Lower leg skin (tissue), 4 donors: ENCODE data around the gene XRRA1. TPM values are rescaled to one million over a fixed set of nuclear protein-coding genes. Genes with fewer than 3 reads are reported as not detected.
A peak's percentile ranks its signal among the peaks of the same experiment; 100 is the strongest.

Experiments used
- DNase-seq, 2 donors: peaks; one replicate each; pipeline ENCODE4 v3.0.0-alpha.2; 2019; ENCODE audit warnings: low spot score in 2 of 2
- H3K4me3 ChIP-seq: fragments of 200-600 bp; sonication (generic); 2 replicates; pipeline ENCODE4 v1.5.1; 2017; ENCODE audit warnings: mild to moderate bottlenecking, low read depth; ENCODE audit not compliant: poor library complexity, severe bottlenecking
- POLR2A ChIP-seq, 2 donors: fragments of 450-650 bp; IDR thresholded peaks; one replicate each; pipeline ENCODE4 v1.6.1; 2016 to 2017; ENCODE audit warnings: antibody characterized with exemption in 2 of 2, mild to moderate bottlenecking in 1 of 2, moderate library complexity in 1 of 2
- WGBS, 2 donors: methylation state at CpG; one replicate each; pipeline ENCODE4 v1.1.5; 2018; 5-methylcytosine and 5-hydroxymethylcytosine counted together
- intact Hi-C: fragments of 100-400 bp; cut with DNase I; formaldehyde crosslinking; loops from one replicate; pipeline ENCODE4 v1.15.0; 2023; ENCODE audit warnings: low total_unique reads
- total RNA-seq, 4 donors: library from RNA; depleted of rRNA; stranded (reverse); fragments of >200 nt; gene quantifications; one replicate each; pipeline ENCODE4 v1.1.0, GENCODE V29; 2016
- TF ChIP-seq, protein P1 (sequence below), 3 donors: fragments of 450-650 bp; IDR thresholded peaks; one replicate each; pipeline ENCODE4 v1.5.1; 2016; ENCODE audit warnings: antibody characterized with exemption in 3 of 3, mild to moderate bottlenecking in 3 of 3, moderate library complexity in 2 of 3

The XRRA1 gene
- total RNA-seq, 4 donors from 2014 or later: 7.0 to 17.4 (median 13.2) TPM

DNA sequence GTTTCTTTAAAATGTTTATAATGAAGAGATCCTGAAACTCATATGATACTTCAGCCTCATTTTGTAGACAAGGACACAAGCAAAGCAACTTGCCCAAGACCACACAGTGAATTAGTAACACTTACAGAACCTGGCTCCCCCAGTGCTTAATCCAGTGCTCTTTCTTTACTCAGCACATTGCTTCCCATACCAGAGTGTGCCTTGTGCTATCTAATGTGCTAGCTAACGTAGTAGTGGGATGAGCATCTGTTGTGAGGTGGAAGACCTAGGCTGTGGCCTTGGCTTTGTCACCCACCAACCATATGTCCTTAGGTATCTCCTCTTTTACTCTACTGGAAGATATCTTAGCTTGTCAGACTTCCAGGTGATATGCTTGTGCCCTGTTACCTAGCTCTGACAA lies 5.3 kb upstream of the XRRA1 start:
- H3K4me3 ChIP-seq: no peak overlapping the region
- intact Hi-C loops: no loop called here
- WGBS, 2 donors: 96 to 100% methylated on average over 1 of the region's 1 CpG
- TF ChIP-seq POLR2A (IDR thresholded peaks at IDR 0.05): no peak
- TF ChIP-seq, protein P1, sequence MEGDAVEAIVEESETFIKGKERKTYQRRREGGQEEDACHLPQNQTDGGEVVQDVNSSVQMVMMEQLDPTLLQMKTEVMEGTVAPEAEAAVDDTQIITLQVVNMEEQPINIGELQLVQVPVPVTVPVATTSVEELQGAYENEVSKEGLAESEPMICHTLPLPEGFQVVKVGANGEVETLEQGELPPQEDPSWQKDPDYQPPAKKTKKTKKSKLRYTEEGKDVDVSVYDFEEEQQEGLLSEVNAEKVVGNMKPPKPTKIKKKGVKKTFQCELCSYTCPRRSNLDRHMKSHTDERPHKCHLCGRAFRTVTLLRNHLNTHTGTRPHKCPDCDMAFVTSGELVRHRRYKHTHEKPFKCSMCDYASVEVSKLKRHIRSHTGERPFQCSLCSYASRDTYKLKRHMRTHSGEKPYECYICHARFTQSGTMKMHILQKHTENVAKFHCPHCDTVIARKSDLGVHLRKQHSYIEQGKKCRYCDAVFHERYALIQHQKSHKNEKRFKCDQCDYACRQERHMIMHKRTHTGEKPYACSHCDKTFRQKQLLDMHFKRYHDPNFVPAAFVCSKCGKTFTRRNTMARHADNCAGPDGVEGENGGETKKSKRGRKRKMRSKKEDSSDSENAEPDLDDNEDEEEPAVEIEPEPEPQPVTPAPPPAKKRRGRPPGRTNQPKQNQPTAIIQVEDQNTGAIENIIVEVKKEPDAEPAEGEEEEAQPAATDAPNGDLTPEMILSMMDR (IDR thresholded peaks at IDR 0.05): no peak
- DNase-seq: no peak

DNA sequence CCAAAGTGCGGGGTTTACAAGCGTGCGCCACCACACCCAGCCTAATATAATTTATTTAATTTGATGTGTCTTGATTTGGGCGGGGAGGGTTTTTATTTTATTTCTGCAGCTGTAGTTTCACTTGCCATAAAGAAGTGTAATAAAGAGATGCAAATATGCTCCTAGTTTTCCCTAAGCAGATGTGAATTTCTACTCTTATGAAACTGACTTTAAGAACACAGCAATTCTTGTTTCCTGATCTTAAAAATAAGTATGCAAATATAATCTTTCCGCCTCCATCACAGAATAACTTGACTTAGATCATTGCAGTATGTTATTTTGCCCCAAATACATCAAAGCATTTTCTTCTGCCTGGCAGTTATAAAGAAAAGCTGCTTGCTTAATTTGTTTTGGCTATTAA lies 4.6 kb upstream of the XRRA1 start:
- WGBS, 2 donors: 93 to 95% methylated on average over 5 of the region's 5 CpGs
- TF ChIP-seq, protein P1 (IDR thresholded peaks at IDR 0.05): no peak
- TF ChIP-seq POLR2A (IDR thresholded peaks at IDR 0.05): no peak
- intact Hi-C loops: no loop called here
- H3K4me3 ChIP-seq: no peak overlapping the region
- DNase-seq: no peak

DNA sequence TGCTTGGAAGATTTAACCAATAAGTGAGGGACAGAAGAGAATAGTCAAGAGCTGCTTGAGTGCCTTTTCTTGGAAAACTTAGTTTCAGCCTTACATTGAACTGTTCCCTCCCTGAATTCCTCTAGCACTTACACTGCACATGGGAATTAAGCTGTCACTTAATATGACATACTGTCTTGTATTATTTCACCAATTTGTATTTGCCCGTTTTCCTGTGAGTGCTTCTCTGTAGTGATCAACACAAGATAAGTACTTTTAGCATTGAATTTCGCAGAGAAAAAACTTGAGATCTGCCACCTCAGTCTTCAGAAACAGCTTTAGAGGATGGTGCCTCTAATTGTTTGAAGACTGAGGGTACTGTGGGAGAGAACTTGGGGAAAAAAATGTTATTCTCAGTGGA lies 3.9 kb upstream of the XRRA1 start:
- H3K4me3 ChIP-seq: no peak overlapping the region
- no peak for DNase-seq
- intact Hi-C loops: no loop called here
- TF ChIP-seq, protein P1 (IDR thresholded peaks at IDR 0.05): no peak
- no peak for TF ChIP-seq POLR2A (IDR thresholded peaks at IDR 0.05)
- 71 to 72% methylated on average over 2 of the region's 2 CpGs for WGBS, 2 donors

- no peak for DNase-seq
- no peak overlapping the region for H3K4me3 ChIP-seq
- intact Hi-C loops: no loop called here
- no peak for TF ChIP-seq POLR2A (IDR thresholded peaks at IDR 0.05)
- TF ChIP-seq, protein P1 (IDR thresholded peaks at IDR 0.05): no peak
- 93 to 95% methylated on average over 8 of the region's 8 CpGs for WGBS, 2 donors
These were observed 2.3 kb upstream of the XRRA1 start for GRCh38 chr11:74951226-74951625.

- WGBS, 2 donors: 74 to 81% methylated on average over 2 of the region's 2 CpGs
- intact Hi-C loops: no loop called here
- TF ChIP-seq, protein P1 (IDR thresholded peaks at IDR 0.05): no peak
- no peak for TF ChIP-seq POLR2A (IDR thresholded peaks at IDR 0.05)
- no peak overlapping the region for H3K4me3 ChIP-seq
- no peak for DNase-seq
These were observed 1.6 kb upstream of the XRRA1 start for GRCh38 chr11:74950374-74950969.

DNA sequence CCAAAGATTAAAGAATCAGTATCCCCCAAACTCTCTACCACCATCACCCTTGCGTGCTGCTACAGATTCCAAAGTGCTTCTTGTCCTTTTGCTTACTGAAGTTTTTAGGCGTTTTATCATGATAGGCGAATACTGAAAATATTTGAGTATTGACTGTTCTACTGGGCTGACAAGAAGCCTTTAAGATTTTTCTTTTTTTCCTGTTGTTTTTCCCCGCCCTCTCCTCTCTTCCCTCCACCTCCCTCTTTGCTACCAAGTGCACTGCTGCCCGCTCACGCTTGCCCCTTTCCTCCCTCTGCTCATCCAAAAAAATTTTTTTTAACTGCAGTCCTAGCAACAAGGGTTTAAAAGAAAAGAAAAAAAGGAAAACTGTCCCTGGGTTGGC lies 854 bp upstream of the XRRA1 start:
- H3K4me3 ChIP-seq: peak overlapping the region; percentile 77
- DNase-seq: no peak
- WGBS, 2 donors: 0% methylated on average over 6 of the region's 6 CpGs
- intact Hi-C loops: no loop called here
- TF ChIP-seq POLR2A (IDR thresholded peaks at IDR 0.05): no peak
- TF ChIP-seq, protein P1 (IDR thresholded peaks at IDR 0.05): no peak
